ENCODE results near the gene APPL2. TPM values are rescaled to one million over a fixed set of nuclear protein-coding genes. Genes with fewer than 3 reads are reported as not detected.

The APPL2 gene
- total RNA-seq, 2 experiments from 2014 or later, result 12.7 to 13.5 TPM

DNA sequence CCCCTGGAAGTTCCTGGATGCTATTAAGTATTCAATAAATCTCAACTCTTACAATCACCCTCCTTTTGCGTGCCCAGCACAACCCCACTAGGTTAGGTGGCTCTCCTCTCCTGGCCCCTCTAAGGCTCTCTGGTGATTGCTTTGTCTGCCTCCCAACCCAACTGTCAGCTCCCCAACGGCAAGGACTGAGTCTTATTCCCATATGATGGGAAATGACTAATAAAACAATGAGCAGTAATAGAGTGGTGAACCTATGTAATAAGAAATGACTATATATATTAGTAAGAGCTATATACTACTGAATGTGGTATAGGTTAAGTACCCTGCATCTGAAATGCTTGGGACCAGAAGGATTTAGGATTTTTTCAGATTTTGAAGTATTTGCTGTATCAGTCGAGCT lies 8.1 kb downstream of the APPL2 start:
- no peaks in the 10 kb centered on the region for H3K27me3 Mint-ChIP-seq (ENCODE audit: low read depth)
- intact Hi-C loops (cut with micrococcal nuclease), result no loop called here
- H3K9me3 Mint-ChIP-seq, result no peaks in the 10 kb centered on the region
- H3K4me3 Mint-ChIP-seq, result no peak overlapping the region
- peaks cover 53% of the 10 kb centered on the region for H3K4me1 Mint-ChIP-seq (ENCODE audit: low read depth)
- H3K27ac Mint-ChIP-seq, result no peak overlapping the region
- no peak for DNase-seq
- CTCF ChIA-PET, result no interaction called here
- H3K36me3 Mint-ChIP-seq (ENCODE audit: low read depth), result peaks cover 19% of the 10 kb centered on the region

DNA sequence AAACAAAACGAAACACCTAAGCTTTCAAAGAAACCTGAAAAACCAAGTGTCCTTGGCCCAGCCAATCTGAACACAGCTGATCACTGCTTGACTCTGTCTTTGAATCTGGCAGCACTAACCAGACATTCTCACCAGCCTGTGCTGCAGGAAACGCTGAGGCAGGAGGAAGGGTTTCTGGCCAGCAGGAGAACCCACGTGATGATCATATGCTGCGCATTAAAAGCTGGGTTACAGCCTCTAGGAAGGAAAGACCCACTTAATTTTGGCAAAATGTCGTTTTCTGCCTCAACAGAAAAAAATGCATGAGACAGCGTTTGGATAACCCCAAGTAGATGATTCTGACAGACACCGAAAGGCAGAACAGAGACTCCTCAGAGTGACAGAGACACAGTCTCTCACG lies 9.8 kb downstream of the APPL2 start:
- H3K4me3 Mint-ChIP-seq, result no peak overlapping the region
- peak; percentile 41 for DNase-seq
- CTCF ChIA-PET, result no interaction called here
- H3K4me1 Mint-ChIP-seq (ENCODE audit: low read depth), result peaks cover 45% of the 10 kb centered on the region
- intact Hi-C loops (cut with micrococcal nuclease), result loop anchor here (1.0 kb wide), 1 partner anchor 8 kb away; no protein-coding TSS in a partner anchor
- no peaks in the 10 kb centered on the region for H3K27me3 Mint-ChIP-seq (ENCODE audit: low read depth)
- peaks cover 21% of the 10 kb centered on the region for H3K36me3 Mint-ChIP-seq (ENCODE audit: low read depth)
- no peaks in the 10 kb centered on the region for H3K9me3 Mint-ChIP-seq
- no peak overlapping the region for H3K27ac Mint-ChIP-seq

DNA sequence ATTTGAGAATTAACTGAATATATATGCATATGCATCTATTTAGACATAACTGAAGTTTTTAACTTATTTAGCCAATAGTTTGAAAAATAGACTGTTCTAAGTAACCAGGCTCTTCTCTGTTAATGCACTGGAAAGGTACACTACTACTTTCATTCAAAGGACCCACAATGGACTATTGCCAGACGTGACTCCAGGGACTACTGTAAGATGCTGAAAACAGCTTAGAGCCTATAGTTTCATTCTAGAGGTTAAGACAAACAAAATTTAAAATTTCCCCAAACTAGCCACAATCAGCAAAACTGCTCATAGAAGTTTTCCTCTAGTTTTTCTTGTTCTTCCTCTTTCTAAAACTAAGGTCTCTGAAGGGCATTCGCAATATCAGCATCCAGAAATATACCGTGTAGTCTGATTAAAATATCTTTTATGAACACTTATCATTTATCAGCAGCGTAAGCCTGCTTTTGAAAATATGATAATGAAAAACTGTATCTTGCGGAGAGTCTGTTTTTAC lies 10.4 kb downstream of the APPL2 start:
- no peak for DNase-seq
- Mint-ChIP-seq H3K36me3 (ENCODE audit: low read depth) (peaks cover 21% of the 10 kb centered on the region), H3K27me3 (ENCODE audit: low read depth) (no peaks in the 10 kb centered on the region), H3K4me3 (no peak overlapping the region), H3K9me3 (no peaks in the 10 kb centered on the region), H3K4me1 (ENCODE audit: low read depth) (peaks cover 43% of the 10 kb centered on the region), H3K27ac (no peak overlapping the region)
- intact Hi-C loops (cut with micrococcal nuclease), result loop anchor here (1.0 kb wide), 1 partner anchor 9 kb away; no protein-coding TSS in a partner anchor
- CTCF ChIA-PET, result interaction anchor here (0.6 kb wide), 1 partner anchor 180 kb away, joined by 4 read pairs; no protein-coding TSS in a partner anchor

DNA sequence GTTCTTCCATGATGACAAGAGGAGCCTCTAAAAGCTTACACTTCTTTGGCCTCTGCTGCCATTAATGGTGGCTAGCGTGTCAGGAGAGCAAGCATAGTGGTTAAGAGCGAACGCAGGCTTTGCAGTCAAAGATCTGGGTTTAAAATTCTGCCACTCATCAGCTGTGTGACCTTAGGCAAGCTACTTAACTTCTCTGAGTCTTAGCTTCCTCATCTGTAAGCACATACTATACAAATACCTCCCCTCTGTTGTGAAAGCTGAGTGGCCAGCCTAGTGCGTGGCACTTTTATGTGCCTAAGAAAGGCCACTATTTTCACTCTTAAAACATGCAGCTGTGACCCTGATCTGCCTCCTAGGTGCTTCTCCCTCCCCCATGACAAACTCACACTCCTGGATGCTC lies 11.6 kb downstream of the APPL2 start:
- H3K4me3 Mint-ChIP-seq, result no peak overlapping the region
- H3K27ac Mint-ChIP-seq, result no peak overlapping the region
- no peaks in the 10 kb centered on the region for H3K9me3 Mint-ChIP-seq
- peaks cover 21% of the 10 kb centered on the region for H3K36me3 Mint-ChIP-seq (ENCODE audit: low read depth)
- peaks cover 38% of the 10 kb centered on the region for H3K4me1 Mint-ChIP-seq (ENCODE audit: low read depth)
- CTCF ChIA-PET, result interaction anchor here (1.4 kb wide), 1 partner anchor 11 kb away, joined by 5 read pairs; the partner anchor contains the start of gene APPL2
- no peak for DNase-seq
- intact Hi-C loops (cut with micrococcal nuclease), result no loop called here
- no peaks in the 10 kb centered on the region for H3K27me3 Mint-ChIP-seq (ENCODE audit: low read depth)

DNA sequence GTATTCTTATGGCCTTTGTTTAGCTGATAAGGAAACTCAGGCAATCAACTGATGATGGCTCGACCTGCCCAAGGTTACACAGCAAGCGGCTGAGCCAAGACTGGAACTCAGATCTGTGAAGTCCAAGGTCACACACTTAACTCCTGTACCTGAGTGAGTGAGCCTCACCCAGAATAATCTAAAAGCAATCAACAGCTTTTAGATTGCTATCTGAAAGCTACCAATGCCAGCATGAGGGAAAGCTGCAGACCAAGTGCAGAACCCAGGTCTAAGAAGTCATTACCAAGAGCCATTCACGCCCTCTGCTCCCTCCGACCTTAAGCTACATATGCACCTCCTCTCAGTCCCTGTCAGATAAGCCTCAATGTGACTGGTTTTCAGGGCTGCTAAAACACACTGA lies 12.1 kb downstream of the APPL2 start:
- Mint-ChIP-seq H3K36me3 (ENCODE audit: low read depth) (peaks cover 21% of the 10 kb centered on the region), H3K27ac (no peak overlapping the region)

DNA sequence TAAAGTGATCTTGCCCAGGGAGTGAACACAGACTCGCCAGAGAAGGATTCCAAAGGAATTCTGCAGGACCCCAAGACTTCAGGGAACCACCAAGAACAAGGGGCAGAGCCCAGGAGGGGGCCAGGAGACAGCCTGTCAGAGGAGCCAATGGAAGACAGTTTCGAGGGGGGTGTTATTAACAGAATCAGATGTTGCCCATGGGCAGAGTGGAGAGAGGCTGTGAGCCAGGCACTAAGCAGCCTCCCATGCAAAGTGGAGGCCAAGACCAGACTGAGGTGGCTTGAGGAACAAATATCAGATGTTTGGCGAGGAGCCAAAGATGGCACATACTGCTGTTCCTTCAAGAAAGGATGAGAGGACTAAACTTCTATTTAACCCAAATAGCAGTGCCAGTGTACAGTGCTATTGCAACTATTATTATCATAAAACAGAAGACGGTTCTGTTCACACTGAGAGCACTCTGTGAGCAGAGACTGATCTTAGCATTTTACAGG lies 12.6 kb downstream of the APPL2 start:
- Mint-ChIP-seq H3K27me3 (ENCODE audit: low read depth) (no peaks in the 10 kb centered on the region), H3K4me3 (no peak overlapping the region), H3K9me3 (no peaks in the 10 kb centered on the region), H3K27ac (no peak overlapping the region), H3K4me1 (ENCODE audit: low read depth) (peaks cover 31% of the 10 kb centered on the region), H3K36me3 (ENCODE audit: low read depth) (peaks cover 18% of the 10 kb centered on the region)
- no peak for DNase-seq
- CTCF ChIA-PET, result interaction anchor here (1.4 kb wide), 1 partner anchor 12 kb away, joined by 5 read pairs; the partner anchor contains the start of gene APPL2
- intact Hi-C loops (cut with micrococcal nuclease), result no loop called here

More for the DNA sequence above, 12.1 kb downstream of the APPL2 start:
- intact Hi-C loops (cut with micrococcal nuclease), result no loop called here
- no peak overlapping the region for H3K4me3 Mint-ChIP-seq
- no peaks in the 10 kb centered on the region for H3K27me3 Mint-ChIP-seq (ENCODE audit: low read depth)
- DNase-seq, result no peak
- no peaks in the 10 kb centered on the region for H3K9me3 Mint-ChIP-seq
- H3K4me1 Mint-ChIP-seq (ENCODE audit: low read depth), result peaks cover 36% of the 10 kb centered on the region
- CTCF ChIA-PET, result interaction anchor here (1.4 kb wide), 1 partner anchor 12 kb away, joined by 5 read pairs; the partner anchor contains the start of gene APPL2

DNA sequence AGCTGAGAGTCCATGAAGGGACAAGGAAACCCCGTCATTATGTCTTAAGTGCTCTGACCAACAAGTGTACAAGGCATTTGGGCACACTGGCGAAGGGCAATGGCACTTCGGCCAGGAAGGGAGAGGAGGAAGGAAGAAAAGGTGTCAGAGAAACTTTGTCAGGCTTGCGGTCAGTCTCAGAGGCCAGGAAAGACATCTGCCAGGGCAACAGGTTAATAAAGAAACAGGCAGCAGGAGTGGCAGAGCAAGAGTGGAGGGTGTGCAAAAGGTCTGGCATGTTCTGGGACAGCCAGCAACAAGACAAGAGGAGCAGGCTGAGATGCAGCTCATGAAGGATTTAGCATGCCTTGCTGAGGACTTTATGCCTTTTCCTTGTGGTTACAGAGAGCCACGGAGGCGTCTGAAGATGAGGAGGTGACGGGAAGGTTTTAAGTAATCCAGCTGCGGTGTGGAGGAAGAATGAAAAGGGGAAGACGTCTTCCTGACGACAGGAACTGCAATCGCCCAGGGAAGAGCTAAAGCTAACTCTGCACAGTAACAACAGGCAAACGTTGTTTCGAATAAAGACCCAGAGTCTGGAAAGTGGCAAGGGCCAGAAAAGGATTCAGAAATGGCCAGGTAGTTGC lies 13.1 kb downstream of the APPL2 start:
- intact Hi-C loops (cut with micrococcal nuclease), result no loop called here
- Mint-ChIP-seq H3K4me3 (no peak overlapping the region), H3K27me3 (ENCODE audit: low read depth) (no peaks in the 10 kb centered on the region), H3K36me3 (ENCODE audit: low read depth) (peaks cover 17% of the 10 kb centered on the region), H3K4me1 (ENCODE audit: low read depth) (peaks cover 27% of the 10 kb centered on the region), H3K9me3 (no peaks in the 10 kb centered on the region), H3K27ac (no peak overlapping the region)
- CTCF ChIA-PET, result no interaction called here
- DNase-seq, result no peak

DNA sequence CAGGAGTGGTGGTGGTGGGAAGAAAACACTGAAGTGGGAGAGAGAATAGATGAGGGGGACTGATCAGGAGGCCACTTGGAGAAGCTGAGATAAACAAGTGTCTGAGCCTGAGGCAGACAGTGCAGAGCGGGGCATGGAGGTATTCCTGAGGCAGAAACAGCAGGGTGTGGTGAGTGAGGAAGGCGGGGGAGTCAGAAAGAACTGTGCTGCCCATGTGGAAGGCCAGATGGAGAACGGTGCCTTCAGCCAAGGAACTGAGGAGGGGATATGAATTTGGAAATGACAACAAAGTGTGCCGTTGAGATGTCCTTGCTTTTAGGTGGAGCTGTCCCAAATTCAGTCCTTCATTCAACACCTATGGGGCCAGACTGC lies 13.7 kb downstream of the APPL2 start:
- CTCF ChIA-PET, result no interaction called here
- H3K36me3 Mint-ChIP-seq (ENCODE audit: low read depth), result peaks cover 13% of the 10 kb centered on the region

DNA sequence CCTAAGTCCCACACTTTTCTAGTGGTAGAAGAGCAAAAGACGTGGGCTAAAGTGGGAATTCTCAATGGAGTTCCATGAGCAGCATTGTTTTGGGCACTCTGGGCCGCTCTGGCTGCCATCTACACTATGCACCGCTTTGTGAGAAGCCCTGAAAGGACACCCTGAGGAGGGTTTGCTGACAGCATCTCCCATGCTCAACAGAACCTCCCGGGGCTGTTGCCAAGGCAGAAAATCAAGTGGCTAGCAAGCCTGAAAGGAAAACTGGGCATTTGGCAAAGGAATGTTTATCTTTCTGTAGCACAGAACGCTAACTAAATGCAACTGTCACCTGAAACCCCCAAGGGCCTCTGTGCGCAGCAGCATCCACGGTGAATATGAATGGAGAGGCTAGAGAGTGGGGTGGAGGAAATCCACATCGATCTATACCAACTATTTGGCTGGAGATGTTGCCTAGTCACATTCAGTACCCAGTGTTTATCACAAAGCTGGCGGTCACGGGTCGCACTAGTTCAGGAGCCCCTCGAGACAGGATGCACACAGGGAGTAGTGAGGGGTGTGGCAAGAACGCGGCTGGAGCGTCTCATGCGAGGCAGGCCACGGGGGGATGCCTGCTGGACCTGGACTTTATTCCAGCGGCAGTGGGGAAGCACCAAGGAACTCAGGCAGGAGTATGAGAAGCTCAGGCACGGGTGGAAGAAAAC lies 14.2 kb downstream of the APPL2 start:
- no peak overlapping the region for H3K4me3 Mint-ChIP-seq
- H3K9me3 Mint-ChIP-seq, result no peaks in the 10 kb centered on the region
- CTCF ChIA-PET, result interaction anchor here (1.3 kb wide), 1 partner anchor 14 kb away, joined by 5 read pairs; the partner anchor contains the start of gene APPL2
- H3K27ac Mint-ChIP-seq, result no peak overlapping the region
- DNase-seq, result no peak
- intact Hi-C loops (cut with micrococcal nuclease), result no loop called here
- H3K27me3 Mint-ChIP-seq (ENCODE audit: low read depth), result no peaks in the 10 kb centered on the region
- peaks cover 13% of the 10 kb centered on the region for H3K36me3 Mint-ChIP-seq (ENCODE audit: low read depth)
- peaks cover 22% of the 10 kb centered on the region for H3K4me1 Mint-ChIP-seq (ENCODE audit: low read depth)

More for the DNA sequence above, 13.7 kb downstream of the APPL2 start:
- DNase-seq, result no peak
- Mint-ChIP-seq H3K4me3 (no peak overlapping the region), H3K4me1 (ENCODE audit: low read depth) (peaks cover 23% of the 10 kb centered on the region), H3K27ac (no peak overlapping the region), H3K27me3 (ENCODE audit: low read depth) (no peaks in the 10 kb centered on the region), H3K9me3 (no peaks in the 10 kb centered on the region)
- intact Hi-C loops (cut with micrococcal nuclease), result no loop called here

DNA sequence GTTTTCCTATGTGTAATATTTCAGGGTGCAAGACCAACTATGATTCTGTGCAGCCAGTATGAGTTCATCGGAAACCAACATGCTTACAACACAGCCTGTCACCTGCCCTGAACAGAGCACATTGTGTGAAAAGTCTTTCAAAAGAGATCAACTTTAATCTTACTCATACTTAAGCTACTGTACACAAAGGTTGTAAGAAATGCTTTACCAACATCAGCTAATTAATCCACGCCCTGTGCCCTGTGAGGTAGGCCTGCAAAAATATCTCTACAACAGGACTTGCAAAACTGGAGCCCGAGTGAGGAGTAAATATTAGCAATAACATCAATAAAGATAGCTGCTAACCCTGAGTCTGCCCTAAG lies 15.1 kb downstream of the APPL2 start:
- intact Hi-C loops (cut with micrococcal nuclease), result no loop called here
- no peak for DNase-seq
- CTCF ChIA-PET, result interaction anchor here (1.3 kb wide), 1 partner anchor 15 kb away, joined by 5 read pairs; the partner anchor contains the start of gene APPL2
- Mint-ChIP-seq H3K27me3 (ENCODE audit: low read depth) (no peaks in the 10 kb centered on the region), H3K4me3 (no peak overlapping the region), H3K9me3 (no peaks in the 10 kb centered on the region), H3K4me1 (ENCODE audit: low read depth) (peaks cover 15% of the 10 kb centered on the region), H3K36me3 (ENCODE audit: low read depth) (peaks cover 12% of the 10 kb centered on the region), H3K27ac (no peak overlapping the region)

DNA sequence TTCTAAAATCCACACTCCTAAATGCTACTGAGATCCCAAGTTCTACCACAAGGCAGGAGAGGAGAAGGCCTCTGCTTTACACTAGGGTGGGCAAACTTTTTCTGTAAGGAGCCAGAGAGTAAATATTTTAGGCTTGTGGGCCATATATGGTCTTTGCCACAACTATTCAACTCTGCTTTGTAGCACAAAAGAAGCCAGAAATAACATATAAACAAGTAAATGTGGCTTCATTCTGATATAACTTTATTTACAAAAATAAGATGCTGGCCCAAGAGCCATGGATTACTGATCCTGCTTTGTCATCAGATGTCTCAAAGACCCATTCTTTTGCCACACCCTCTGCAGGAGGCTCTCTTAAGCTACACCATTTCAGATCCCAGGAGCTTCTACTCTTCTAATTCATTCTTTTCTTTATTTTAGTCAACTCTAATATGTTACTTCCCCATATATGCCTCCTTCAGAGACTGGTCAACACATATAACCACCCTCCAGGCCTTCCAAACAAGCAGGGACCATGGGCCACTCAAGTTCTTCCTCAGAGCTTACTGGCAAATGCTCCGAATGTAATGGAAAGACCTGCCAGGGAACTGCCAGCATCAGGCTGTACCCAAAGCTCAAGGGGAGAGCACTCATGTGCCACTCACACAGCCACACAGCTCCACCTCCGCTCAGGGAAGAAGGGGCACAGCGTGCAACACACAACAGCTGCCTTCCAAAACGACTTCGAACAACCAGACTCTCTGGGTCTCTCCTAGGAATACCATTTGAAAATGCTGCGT lies 15.6 kb downstream of the APPL2 start:
- H3K27me3 Mint-ChIP-seq (ENCODE audit: low read depth), result no peaks in the 10 kb centered on the region
- intact Hi-C loops (cut with micrococcal nuclease), result no loop called here
- peaks cover 12% of the 10 kb centered on the region for H3K36me3 Mint-ChIP-seq (ENCODE audit: low read depth)
- no peak overlapping the region for H3K4me3 Mint-ChIP-seq
- DNase-seq, result no peak
- no peaks in the 10 kb centered on the region for H3K9me3 Mint-ChIP-seq
- CTCF ChIA-PET, result interaction anchor here (1.3 kb wide), 1 partner anchor 15 kb away, joined by 5 read pairs; the partner anchor contains the start of gene APPL2
- no peak overlapping the region for H3K27ac Mint-ChIP-seq
- peaks cover 12% of the 10 kb centered on the region for H3K4me1 Mint-ChIP-seq (ENCODE audit: low read depth)

Data from activated naive CD4-positive, alpha-beta T cell treated with anti-CD3 and anti-CD28 coated beads for 36 hours (primary cell).